IPS-15b (cell line): ENCODE measurements around the gene PTPRJ.
"Not testable (repeated sequence)": the region's sequence is repeated elsewhere in the genome, so short reads cannot be mapped to it uniquely, and the experiment has no call there.

Source experiments
- H3K27me3 ChIP-seq: one replicate; pipeline ENCODE4 v1.6.1; 2013; ENCODE audit warnings: low read length; ENCODE audit not compliant: control insufficient read depth, insufficient read depth
- H3K36me3 ChIP-seq: one replicate; pipeline ENCODE4 v1.6.1; 2013; ENCODE audit warnings: low read length; ENCODE audit not compliant: control insufficient read depth, insufficient read depth
- H3K4me1 ChIP-seq: one replicate; pipeline ENCODE4 v1.6.1; 2013; ENCODE audit warnings: mild to moderate bottlenecking, low read length; ENCODE audit not compliant: control insufficient read depth, insufficient read depth
- H3K4me3 ChIP-seq: one replicate; pipeline ENCODE4 v1.5.1; 2013; ENCODE audit warnings: low read depth, low read length
- H3K9ac ChIP-seq: one replicate; pipeline ENCODE4 v1.6.1; 2013; ENCODE audit warnings: low read depth, mild to moderate bottlenecking, low read length
- H3K9me3 ChIP-seq: one replicate; pipeline ENCODE4 v1.6.1; 2013; ENCODE audit warnings: mild to moderate bottlenecking, low read length; ENCODE audit not compliant: control insufficient read depth, insufficient read depth

Gene PTPRJ

DNA sequence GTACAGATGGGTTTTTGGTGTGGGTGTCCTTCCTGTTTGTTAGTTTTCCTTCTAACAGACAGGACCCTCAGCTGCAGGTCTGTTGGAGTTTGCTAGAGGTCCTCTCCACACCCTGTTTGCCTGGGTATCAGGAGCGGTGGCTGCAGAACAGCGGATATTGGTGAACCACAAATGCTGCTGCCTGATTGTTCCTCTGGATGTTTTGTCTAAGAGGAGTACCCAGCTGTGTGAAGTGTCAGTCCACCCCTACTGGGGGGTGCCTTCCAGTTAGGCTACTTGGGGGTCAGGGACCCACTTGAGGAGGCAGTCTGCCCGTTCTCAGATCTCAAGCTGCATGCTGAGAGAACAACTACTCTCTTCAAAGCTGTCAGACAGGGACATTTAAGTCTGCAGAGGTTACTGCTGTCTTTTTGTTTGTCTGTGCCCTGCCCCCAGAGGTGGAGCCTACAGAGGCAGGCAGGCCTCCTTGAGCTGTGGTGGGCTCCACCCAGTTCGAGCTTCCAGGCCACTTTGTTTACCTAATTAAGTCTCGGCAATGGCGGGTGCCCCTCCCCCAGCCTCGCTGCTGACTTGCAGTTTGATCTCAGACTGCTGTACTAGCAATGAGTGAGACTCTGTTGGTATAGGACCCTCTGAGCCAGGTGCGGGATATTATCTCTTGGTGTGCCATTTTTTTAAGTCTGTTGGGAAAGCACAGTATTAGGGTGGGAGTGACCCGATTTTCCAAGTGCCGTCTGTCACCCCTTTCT lies 210.7 kb downstream of the PTPRJ start:
- not testable (repeated sequence) for H3K4me1 ChIP-seq, H3K27me3 ChIP-seq, H3K36me3 ChIP-seq, H3K9ac ChIP-seq, H3K9me3 ChIP-seq
- H3K4me3 ChIP-seq, result peak overlapping the region; percentile 53

GRCh38 chr11:48193876-48194275 lies 213.5 kb downstream of the PTPRJ start:
- H3K27me3 ChIP-seq, result no peaks in the 10 kb centered on the region
- no peaks in the 10 kb centered on the region for H3K4me1 ChIP-seq
- no peaks in the 10 kb centered on the region for H3K36me3 ChIP-seq
- H3K4me3 ChIP-seq, result no peak overlapping the region
- H3K9ac ChIP-seq, result no peak overlapping the region
- H3K9me3 ChIP-seq, result no peaks in the 10 kb centered on the region

DNA sequence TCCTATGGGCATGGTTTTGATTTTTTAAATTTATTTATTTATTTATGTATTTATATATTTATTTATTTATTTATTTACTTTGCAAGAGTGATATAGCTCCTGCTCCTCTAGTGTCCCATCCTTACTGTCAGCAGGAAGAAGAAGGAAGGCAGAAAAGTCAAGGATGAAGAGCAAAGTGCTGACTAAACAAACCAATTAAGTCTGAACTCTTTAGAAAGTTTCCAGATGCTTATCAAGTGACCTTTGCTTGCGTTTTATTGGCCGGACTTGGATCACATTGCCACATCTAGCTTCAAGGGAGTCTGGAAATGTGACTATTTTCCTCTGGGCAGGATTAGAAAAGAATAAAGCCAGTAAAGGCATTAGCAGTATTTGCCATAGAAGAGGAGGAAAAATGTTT lies 227.5 kb downstream of the PTPRJ start:
- Histone ChIP-seq H3K36me3 (no peaks in the 10 kb centered on the region), H3K4me1 (no peaks in the 10 kb centered on the region), H3K9me3 (peaks cover 12% of the 10 kb centered on the region), H3K9ac (no peak overlapping the region), H3K27me3 (no peaks in the 10 kb centered on the region), H3K4me3 (no peak overlapping the region)

DNA sequence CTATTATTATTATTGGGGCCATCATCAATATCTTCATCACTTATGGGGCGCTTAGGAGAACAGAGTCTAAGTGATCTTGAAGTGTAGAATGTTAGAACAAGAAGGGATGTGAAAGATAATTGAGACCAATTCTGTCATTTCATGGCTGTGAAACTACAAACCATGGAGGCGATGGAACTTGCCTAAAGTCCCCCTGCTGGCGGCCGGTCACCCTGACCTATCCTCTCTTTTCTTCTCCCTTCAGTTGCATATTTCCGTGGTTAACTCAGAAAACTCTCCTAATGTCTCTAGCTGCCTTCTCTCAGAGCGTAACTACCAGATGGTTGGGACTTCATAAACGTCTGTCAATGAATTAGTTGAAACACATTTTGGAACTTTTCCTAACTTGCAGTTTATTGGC lies 229.7 kb downstream of the PTPRJ start:
- Histone ChIP-seq H3K9ac (no peak overlapping the region), H3K4me1 (no peaks in the 10 kb centered on the region), H3K9me3 (peaks cover 12% of the 10 kb centered on the region), H3K27me3 (no peaks in the 10 kb centered on the region), H3K36me3 (no peaks in the 10 kb centered on the region), H3K4me3 (no peak overlapping the region)

- H3K27me3 ChIP-seq, result no peaks in the 10 kb centered on the region
Measured at GRCh38 chr11:48216510-48216909, 236.2 kb downstream of the PTPRJ start, which contains the start of gene OR4B1. OR4B1 (plus strand) TSS chr11:48216810; CDS start chr11:48216810, 0 bp downstream.

More at GRCh38 chr11:48216510-48216909, 236.2 kb downstream of the PTPRJ start, which contains the start of gene OR4B1:
- Histone ChIP-seq H3K9me3 (peaks cover 12% of the 10 kb centered on the region), H3K4me1 (no peaks in the 10 kb centered on the region), H3K4me3 (no peak within 1 kb of the TSS), H3K9ac (no peak within 1 kb of the TSS), H3K36me3 (no peaks in the 10 kb centered on the region)
